Activated CD4-positive, alpha-beta T cell treated with anti-CD3 and anti-CD28 coated beads for 24 hours (primary cell): ENCODE data around the gene PTCD1.
"Not testable (repeated sequence)": the region's sequence is repeated elsewhere in the genome, so short reads cannot be mapped to it uniquely, and the experiment has no call there.

Experiments
- DNase-seq, 2 donors: peaks; one replicate each; pipeline ENCODE4 v3.0.0-alpha.2; 2020; ENCODE audit warnings: low read depth in 2 of 2

Gene PTCD1

DNA sequence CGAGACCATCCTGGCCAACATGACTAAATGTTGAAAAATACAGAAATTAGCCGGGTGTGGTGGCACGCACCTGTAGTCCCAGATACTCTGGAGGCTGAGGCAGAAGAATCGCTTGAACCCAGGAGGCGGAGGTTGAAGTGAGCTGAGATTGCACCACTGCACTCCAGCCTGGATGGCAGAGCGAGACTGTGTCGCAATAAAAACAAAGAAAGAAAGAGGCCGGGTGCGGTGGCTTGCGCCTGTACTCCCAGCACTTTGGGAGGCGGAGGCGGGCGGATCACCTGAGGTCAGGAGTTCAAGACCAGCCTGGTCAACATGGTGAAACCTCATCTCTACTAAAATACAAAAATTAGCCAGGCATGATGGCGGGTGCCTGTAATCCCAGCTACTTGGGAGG is 51.4 kb downstream of the PTCD1 start:
- not testable (repeated sequence) for DNase-seq

DNA sequence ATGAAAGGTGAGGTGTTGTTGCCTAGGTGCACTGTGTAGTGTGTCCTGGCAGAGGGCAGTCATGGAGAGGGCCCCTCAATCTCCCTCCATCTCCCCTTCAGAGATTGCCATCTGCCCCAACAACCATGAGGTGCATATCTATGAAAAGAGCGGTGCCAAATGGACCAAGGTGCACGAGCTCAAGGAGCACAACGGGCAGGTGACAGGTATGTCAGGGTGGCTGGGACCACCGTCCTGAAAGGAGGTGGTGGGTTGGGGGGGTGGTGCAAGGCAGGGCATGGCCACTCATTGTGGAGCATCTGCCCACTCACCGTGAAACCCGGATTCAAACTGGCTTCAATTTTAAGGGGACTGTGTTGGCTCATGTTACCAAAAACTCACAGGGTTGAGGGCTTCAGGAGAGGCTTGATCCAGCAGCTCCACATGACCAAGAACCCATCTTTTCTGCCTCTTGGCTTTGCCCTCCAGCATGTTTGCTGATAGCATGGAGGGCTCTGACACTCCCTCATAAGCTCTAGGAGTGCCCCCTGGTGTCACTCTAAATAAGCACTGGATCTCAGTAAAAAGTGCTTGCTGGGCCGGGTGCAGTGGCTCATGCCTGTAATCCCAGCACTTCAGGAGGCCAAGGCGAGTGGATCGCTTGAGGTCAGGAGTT is 51.9 kb downstream of the PTCD1 start:
- no peak for DNase-seq

DNA sequence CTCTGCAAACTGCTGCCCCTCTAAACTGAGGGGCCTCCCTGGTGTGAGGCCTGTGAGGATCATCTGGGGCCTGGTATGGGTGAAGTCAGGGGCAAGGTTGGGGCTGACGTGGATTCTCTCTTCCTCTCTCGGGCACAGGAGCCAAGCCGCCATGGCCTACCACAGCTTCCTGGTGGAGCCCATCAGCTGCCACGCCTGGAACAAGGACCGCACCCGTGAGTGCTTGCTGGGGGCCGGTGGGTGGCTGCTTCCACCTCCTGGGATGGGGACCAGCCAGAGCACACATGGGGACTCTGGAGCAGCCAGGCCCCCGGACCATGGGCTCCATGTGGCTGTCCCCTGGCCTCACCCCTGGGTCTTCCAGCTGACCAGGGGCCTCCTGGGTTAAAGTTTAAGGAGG is 53.0 kb downstream of the PTCD1 start:
- no peak for DNase-seq

DNA sequence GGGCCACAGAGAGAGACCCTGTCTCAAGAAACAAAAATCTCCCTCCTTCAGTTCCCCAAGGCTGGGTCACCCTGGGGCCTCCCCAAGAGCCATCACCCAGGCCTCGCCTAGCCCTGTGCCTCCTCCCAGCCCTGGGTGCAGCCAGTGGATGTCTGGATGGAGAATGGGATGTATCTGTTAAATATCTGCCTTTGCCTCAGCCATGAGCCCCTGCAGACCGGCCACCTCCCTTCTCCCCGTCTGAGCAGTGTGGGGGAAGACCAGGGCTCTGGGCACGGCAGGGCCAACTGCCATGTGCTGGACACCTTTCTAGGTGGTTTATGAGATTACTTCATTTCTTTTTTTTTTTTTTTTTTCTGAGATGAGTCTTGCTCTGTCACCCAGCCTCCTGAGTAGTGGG is 54.1 kb downstream of the PTCD1 start:
- no peak for DNase-seq

DNA sequence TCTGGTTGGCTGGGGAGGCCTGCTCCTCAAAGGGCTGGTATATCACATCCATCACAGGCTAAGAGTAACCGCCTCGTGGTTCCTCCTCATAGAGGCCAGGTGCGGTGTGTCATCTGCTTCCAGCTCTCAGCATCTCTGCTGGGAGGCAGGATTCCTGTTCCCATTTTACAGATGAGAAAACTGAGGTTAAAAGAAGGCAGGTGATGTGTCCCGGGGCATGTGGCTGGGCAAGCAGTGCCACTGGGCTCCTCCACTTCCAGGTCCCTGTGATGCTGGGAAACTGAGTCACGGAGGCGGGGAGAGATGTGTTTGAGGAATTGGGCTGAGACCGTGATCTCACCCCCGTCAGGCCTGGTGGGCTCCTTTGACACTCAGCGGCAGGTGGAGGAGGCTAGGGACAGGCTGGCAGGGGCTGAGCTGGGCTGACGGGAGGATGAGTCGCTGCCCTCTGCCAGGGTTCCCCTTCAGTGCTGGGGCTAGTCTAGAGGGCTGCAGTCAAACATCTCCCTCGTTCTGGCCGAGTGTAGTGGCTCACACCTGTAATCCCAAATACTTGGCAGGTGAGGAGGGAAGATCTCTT is 54.7 kb downstream of the PTCD1 start:
- no peak for DNase-seq

DNA sequence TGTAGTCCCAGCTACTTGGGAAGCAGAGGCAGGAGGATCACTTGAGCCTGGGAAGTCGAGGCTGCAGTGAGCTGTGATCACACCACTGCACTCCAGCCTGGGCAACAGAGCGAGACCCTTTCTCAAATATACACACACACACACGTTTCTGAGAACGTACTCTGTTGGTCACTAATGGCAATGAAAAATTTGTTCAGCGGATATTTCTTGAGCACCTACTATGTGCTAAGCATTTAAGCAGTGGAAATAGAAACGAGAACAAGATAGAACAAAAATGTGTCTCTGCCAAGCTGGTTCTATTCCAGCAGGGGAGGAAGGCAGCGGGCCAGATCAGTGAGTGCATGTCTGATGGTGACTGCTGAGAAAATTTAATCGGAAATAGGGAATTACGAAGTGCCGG is 55.4 kb downstream of the PTCD1 start:
- no peak for DNase-seq

DNA sequence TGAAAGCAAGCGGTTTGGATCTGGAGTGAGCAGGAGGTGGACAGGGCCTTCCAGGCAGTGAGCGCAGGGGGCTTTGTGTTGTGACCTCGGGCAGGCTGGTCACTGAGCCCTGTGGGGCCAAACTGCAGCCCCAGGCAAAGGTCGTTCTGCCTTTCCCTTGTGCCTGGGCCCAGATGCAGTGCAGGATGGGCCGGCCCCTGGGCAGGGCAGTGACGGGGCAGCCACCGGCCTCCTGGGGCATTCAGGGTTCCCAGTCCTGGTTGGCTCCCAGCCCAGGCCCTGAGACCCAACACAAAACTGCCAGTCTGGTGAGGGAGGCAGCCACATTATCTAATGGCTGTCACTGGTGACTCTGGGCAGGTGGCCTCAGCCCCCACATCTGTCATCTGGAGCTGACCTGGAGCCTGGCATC is 56.9 kb downstream of the PTCD1 start:
- no peak for DNase-seq

DNA sequence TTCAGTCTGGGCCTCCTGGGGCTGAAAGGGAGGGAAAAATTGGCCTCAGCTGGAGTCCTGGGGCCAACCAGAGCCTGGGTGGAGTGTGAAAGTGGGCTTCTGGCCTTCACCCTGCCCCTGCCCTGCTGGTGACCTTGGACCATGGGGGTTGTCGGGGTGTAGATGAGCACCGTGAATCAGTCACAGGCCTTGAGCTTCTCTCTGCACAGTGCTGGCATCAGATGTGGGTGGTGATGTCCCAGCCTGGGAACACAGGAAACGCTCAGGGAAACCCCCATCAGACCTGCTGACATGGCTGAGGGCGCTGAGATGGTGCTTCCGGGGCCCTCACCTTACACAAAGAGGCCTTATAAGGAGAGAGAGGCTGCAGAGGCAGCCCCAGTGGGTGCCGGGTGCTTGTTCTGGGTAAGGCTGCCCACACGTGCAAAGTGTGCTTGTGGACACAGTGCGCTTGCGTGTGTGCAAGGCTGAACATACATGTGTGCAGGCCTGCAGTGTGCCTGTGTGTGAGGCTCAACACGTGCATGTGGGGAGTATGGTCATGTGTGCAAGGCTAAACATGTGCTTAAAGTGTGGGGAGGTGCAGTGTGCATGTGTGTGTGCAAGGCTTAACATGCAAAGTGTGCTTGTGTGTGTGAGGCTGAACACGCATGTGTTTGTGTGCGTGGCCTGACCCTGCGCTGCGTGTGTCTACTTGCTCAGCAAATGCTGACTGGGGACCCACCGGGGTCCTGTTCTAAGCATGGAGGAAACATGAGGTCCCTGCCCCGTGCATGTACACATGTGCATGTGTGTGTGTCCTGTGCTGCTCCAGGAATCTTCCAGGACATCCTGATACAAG is 57.6 kb downstream of the PTCD1 start:
- DNase-seq = peak; percentile 75 to 81

DNA sequence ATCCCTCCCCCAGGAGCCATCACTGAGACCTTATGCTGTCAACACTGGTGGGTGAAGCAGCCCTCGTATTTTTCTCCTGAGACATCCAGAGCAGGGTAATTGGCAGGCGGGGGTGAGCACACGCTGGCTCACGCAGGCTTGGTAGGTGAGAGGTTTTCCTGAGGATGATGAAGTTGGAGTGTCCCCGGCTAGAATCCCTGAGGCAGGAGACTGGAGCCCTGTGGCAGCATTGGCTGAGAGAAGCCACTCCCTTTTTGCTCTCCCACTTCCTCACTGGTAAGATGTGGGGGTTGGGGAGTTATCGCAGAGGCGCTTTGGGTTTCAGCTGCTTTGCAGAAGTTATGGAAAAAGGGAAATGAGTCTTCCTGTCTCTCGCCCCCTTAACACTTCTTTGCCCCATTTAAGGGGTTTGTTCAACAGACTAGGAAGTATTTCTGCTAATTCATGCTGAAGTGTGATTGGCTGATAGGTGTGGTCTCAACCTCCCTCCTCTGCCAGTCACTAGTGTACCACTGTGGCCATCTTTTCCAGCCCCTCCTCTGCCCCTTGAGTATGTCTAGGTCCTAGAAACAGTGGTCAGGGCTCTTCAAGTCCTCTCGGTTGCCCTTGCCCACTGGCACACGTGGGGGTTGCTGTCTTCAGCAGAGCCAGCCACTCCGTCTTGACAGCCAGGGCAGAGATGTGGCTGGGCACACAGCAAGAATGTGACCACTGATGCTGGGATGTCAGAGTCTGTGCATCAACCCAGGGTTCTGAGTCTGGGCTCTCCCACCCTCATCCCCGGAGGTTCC is 58.4 kb downstream of the PTCD1 start:
- DNase-seq = peak in 1 of 2 donors; percentile 18

DNA sequence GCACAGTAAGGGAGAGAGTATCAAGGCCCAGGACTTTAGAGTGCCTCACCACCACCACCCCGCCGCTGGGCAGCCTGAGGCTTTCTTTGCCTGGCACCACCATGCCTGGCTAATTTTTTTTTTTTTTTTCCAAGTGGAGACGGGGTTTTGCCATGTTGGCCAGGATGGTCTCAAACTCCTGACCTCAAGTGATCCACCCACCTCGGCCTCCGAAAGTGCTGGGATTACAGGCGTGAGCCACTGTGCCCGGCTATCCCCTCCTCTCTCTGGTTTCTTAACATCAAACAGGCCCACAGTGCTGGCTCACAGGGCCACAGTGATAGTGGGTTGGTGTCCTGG is 58.9 kb downstream of the PTCD1 start:
- not testable (repeated sequence) for DNase-seq

DNA sequence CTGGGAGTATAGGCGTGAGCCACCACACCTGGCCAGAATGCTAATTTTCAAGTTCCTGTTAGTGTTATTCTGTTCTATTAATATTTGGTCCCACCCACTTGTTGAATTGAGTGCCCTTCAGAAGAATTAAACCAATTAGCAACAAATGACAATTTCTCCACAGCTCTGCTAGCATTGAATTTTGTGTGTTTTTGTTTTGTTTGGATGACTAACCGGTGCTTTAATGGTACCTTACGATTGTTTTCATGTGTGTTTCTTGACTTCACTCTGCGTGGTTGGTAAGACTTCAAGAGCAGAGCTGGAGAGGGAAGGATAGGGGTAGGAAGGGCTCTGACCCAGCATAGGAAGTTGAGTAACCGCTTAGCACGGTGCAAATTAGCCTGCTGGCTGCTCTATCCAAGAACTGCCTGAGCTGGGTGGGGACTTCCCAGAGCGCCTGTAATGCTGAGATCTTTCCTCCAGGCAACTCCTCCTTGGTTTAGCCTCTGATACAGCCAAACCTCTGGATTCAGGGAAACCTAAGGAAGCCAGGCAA is 59.5 kb downstream of the PTCD1 start:
- no peak for DNase-seq

DNA sequence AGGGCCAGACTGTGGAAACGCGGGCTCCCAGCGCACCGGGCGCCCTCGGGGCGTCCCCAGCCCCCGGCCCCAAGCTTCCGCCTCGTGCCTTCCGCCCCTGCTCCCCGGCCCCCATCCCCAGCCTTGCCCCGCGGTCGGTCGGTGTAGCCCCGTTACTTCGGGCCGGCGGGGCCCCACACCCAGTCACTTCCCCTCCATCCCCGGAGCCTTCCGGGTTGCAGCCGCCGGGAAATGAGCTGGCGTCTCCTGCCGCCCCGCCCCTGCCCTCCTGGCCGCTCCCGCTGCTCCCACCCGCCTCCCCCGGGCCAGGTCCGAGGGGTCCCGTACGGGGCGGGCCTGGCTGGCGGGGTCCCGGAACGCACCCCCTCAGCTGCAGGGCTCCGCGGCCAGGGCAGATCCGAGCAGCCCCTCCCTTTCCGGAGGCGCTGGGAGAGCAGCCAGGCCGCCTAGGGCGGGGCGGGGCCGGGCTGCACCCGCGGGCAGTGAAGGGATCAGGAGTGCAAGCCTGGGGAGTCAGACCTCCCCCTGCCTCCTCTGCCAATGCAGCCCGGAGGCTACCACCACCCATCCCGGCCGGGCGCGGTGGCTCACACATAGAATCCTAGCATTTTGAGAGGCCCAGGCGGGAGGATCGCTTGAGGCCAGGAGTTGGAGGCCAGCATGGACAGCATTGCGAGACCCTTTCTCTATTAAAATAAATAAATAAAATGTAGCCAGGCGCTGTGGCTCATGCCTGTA is 63.4 kb downstream of the PTCD1 start:
- DNase-seq = peak; percentile 31 to 46

DNA sequence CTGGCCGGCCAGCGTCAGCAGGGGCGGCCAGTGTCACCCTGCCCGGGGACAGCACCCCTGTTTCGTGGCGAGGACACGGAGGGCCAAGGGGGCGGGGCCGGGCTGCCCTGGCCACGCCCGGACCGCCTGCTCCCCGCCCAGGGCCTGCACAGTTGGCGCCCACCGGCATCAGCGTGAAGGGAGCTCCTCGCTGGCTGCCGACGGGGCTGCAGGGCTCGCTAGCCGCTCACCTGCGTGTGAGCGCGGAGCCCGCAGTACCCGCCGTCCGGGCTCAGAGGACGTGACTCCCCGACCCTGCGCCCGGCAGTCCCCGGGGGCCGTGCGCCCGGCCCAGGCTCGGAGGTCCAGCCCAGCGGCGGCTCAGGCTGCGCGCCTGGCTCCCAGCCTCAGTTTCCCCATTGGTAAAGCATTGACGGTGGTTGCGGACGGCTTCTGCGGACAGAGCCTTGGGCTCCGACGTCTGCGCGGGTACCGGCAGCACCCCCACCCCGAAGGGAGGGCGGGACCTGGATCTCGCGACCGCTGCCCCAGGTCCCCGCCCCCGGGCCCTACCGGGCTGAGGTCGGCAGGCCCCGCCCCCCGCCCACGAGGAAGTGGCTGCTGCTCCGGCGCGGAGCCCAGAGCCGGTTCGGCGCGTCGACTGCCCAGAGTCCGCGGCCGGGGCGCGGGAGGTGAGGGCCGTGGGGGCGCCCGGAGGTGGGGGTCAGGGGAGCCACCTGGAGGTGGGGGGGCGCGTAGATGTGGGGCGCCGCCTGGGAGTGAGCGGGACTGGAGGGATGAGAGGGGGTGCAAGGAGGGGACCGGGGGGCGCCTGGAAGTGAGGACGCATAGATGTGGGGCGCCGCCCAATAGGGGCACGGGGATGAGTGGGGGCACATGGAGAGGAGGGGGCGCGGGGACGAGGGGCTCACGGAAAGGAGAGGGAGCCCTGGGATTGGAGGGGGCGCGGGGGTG is 64.2 kb downstream of the PTCD1 start, which contains the start of gene ARPC1B:
ARPC1B (plus strand) TSS at position 620 of the 954 bp plus-strand sequence. CDS start 10,985 bp downstream, outside the sequence.
- peak; percentile 80 to 86 for DNase-seq

DNA sequence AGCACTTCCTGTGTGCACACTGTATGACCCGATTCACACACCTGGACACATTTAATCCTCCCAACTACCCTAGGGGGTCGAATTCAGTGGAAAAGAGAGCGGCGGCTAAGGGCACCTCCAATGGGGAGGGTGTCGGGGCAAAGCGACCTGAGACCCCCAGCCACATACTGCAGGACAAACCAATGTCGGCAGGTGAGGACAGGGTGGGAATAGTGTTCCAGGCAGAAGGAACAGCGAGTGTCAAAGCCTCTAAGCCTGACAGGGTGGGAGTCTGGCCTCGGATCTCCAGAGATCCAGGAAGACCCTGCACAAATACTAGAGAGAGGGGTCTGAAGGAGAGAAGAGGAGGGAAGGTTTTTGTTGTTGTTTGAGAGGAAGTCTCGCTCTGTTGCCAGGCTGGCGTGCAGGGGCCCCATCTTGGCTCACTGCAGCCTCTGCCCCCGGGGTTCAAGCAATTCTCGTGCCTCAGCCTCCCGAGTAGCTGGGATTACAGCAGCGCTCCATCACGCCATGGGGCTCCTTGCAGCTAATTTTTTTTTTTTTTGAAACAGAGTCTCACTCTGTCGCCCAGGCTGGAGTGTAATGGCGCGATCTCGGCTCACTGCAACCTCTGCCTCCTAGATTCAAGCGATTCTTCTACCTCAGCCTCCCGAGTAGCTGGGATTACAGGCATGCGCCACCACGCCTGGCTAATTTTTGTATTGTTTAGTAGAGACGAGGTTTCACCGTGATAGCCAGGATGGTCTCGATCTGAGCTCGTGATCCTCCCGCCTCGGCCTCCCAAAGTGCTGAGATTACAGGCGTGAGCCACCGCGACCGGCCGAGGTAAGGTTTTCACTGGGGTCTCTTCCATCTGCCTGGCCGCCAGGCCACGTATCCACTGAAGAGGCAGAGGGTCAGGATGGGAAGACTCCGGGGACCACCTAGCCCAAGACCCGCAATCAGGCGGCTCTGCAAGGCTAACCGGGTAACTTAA is 65.2 kb downstream of the PTCD1 start:
- DNase-seq = no peak

DNA sequence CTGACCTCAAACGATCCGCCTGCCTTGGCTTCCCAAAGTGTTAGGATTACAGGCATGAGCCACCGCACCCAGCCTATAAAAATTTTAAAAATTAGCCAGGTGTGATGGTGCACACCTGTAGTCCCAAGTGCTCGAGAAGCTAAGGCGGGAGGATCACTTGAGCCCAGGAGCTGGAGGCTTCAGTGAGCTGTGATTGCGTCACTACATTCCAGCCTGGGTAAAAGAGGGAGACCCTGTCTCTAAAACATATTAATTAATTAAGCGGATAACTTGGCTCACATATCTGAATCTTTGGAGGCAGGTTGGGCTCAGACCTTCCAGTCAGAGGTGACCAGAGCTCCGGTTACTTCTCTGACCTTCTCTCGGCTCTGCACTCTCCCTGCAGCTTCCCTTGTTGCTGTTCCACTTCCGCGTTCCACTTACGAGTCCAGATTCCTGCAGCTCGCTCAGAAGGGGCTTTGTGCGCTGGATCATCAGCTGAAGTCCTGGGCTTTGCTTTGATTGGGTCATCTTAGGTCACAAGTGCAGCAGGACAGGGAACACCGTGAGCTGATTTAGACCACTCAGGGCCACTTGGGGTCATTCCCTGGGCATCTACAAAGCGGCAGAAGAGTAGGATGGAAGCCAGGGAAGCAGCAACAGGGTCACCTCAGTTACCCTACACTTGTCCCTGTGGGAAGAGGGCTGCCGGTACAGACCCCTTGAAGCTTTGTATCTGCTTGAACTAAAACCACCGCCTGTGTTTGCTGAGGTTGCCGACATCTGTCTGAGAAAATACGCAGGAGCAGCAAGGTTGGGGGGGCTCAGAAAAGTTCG is 66.1 kb downstream of the PTCD1 start:
- DNase-seq = no peak

DNA sequence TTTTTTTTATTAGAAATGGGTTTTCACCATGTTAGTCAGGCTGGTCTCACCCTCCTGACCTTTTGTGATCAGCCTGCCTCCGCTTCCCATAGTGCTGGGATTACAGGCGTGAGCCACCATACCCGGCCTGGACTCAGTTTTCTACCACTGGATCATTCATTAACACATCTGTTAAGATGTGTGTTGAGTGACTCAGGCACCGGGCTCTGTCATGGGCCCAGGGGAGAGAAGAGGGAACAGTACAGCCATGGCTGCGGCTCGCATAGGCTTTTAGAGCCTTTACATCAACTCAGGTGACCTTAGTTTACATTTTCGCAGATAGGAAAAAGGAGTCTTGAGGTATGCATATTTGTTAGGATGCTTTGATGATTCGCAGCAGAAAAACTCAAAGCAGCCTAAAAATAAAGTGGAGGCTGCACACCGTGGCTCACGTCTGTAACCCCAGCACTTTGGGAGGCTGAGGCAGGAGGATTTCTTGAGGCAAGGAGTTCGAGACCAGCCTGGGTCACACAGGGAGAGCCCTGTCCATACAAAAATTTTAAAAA is 67.2 kb downstream of the PTCD1 start:
- no peak for DNase-seq

DNA sequence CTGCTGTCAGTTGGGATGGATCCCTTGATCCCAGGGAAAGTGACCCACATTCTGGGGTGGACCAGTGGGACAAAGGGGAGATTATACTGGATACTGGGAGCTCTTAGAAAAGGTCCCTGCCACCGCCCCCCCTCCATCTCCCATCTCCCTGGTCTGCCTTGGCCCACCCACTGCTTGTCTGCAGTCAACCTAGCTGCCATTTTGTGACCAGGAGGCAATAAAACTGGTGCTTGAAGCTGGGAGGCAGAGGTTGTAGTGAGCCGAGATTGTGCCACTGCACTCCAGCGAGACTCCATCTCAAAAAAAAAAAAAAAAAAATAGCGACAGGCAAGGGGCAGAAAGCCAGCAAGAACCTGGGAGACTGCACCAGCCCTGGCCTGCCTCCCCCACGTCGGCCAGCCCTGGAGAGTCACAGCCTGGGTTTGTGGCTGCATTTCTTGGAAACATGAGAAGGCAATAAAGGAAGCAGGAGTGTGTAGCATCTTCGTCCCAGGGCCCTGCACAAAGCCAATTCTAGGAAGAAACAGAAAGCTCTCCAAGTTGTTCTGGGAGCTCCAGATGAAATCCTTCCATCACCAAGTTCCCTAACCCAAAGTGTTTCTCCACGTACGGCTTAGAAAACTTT is 68.7 kb downstream of the PTCD1 start:
- no peak for DNase-seq
